Hepatocyte (in vitro differentiated cells): Measurements from ENCODE around the gene CALML3.

ENCODE experiments used
- EZH2phosphoT487 ChIP-seq: fragments of 200-600 bp; sonication (generic); IDR thresholded peaks from one replicate; pipeline ENCODE4 v1.6.1; 2018; ENCODE audit warnings: antibody characterized with exemption, mild to moderate bottlenecking, low read depth, moderate library complexity; ENCODE audit not compliant: unreplicated experiment, severe bottlenecking
- TF ChIP-seq, protein P1 (sequence below): fragments of 200-600 bp; sonication (generic); IDR thresholded peaks from 2 replicates; pipeline ENCODE4 v1.5.1; 2016; ENCODE audit warnings: antibody characterized with exemption, mild to moderate bottlenecking; ENCODE audit not compliant: poor library complexity

DNA sequence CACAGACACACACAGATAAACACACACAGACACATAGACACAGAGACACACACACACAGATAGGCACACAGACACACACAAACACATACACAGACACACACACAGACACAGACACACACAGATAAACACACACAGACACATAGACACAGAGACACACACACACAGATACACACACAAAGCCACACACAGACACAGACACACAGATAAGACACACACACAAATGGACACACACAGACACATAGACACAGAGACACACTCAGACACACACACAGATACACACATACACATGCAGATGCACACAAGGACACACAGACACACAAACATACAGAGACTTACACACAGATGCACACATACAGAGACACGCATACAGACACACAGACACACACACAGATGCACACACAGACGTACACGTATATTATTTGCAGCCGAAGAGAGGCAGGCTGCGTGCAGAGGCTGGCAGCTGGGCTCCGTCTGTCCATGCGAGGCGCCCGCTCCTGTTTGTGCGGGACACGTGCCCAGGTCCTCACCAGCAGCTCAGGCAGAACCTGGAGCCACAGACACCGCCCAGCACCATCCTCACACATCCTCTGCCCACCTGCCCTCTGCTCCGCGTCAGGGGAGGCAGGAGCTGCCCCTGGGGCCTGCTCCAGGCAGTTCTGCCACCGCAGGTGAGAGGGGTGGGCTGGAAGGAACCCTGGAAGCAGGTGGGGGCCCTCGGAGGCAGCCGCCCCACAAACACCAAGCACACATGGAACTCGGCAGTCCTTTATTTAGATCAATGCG, 26.6 kb upstream of the CALML3 start:
- TF ChIP-seq, protein P1, sequence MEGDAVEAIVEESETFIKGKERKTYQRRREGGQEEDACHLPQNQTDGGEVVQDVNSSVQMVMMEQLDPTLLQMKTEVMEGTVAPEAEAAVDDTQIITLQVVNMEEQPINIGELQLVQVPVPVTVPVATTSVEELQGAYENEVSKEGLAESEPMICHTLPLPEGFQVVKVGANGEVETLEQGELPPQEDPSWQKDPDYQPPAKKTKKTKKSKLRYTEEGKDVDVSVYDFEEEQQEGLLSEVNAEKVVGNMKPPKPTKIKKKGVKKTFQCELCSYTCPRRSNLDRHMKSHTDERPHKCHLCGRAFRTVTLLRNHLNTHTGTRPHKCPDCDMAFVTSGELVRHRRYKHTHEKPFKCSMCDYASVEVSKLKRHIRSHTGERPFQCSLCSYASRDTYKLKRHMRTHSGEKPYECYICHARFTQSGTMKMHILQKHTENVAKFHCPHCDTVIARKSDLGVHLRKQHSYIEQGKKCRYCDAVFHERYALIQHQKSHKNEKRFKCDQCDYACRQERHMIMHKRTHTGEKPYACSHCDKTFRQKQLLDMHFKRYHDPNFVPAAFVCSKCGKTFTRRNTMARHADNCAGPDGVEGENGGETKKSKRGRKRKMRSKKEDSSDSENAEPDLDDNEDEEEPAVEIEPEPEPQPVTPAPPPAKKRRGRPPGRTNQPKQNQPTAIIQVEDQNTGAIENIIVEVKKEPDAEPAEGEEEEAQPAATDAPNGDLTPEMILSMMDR = no peak
- no peak for TF ChIP-seq EZH2phosphoT487
